Transverse colon (tissue), 3 donors: ENCODE data around the gene GLS2.

Experiments used
- POLR2A ChIP-seq: fragments of 450-650 bp; IDR thresholded peaks from one replicate; pipeline ENCODE4 v1.6.1; 2016; ENCODE audit warnings: antibody characterized with exemption, mild to moderate bottlenecking, moderate library complexity
- TF ChIP-seq, protein P1 (sequence below), 5 experiments: fragments of 200-600 bp in 3 of 5; fragments of 450-650 bp in 2 of 5; sonication (generic) in 3 of 5; IDR thresholded peaks; 1 replicate in 2 of 5; 2 replicates in 3 of 5; pipeline ENCODE4 v1.5.1; 2016 to 2017; ENCODE audit warnings: antibody characterized with exemption in 5 of 5, inconsistent platforms in 3 of 5, mild to moderate bottlenecking in 2 of 5, moderate library complexity in 1 of 5

DNA sequence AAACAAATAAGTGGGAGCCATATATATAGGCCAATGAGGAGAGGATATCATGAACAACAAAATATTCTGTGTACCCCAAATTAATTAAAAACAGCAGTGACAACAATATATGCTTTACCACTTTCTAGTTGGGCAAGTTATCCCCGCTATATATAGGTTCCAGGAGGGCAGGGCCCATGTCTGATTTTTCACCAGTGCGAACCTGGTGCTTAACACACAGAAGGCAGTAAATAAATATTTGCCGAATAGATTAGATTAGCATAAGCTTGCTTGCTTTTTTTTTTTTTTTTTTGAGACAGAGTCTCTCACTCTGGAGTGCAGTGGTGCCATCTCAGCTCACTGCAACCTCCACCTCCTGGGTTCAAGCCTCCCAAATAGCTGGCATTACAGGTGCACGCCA is 30.1 kb downstream of the GLS2 start:
- no peak for TF ChIP-seq POLR2A
- TF ChIP-seq, protein P1, sequence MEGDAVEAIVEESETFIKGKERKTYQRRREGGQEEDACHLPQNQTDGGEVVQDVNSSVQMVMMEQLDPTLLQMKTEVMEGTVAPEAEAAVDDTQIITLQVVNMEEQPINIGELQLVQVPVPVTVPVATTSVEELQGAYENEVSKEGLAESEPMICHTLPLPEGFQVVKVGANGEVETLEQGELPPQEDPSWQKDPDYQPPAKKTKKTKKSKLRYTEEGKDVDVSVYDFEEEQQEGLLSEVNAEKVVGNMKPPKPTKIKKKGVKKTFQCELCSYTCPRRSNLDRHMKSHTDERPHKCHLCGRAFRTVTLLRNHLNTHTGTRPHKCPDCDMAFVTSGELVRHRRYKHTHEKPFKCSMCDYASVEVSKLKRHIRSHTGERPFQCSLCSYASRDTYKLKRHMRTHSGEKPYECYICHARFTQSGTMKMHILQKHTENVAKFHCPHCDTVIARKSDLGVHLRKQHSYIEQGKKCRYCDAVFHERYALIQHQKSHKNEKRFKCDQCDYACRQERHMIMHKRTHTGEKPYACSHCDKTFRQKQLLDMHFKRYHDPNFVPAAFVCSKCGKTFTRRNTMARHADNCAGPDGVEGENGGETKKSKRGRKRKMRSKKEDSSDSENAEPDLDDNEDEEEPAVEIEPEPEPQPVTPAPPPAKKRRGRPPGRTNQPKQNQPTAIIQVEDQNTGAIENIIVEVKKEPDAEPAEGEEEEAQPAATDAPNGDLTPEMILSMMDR (IDR thresholded peaks at IDR 0.05) = no peak
